Left lobe of liver (tissue), 2 donors: ENCODE measurements around the gene SAMHD1. TPM values are rescaled to one million over a fixed set of nuclear protein-coding genes. Genes with fewer than 3 reads are reported as not detected.
"Not testable (repeated sequence)": the region's sequence is repeated elsewhere in the genome, so short reads cannot be mapped to it uniquely, and the experiment has no call there.

Source experiments
- ATAC-seq: fragments of 200-7000 bp; cut with Tn5 transposase; one replicate; pipeline ENCODE4 v1.9.1; 2020; ENCODE audit warnings: mild to moderate bottlenecking, moderate library complexity
- DNase-seq: peaks from one replicate; pipeline ENCODE4 v3.0.0-alpha.2; 2020; ENCODE audit warnings: low spot score
- total RNA-seq: library from RNA; stranded (reverse); gene quantifications from one replicate; pipeline ENCODE4 v1.2.1, GENCODE V29; 2021
- donor health status: DM: no; HTN: no; CAD: no; lungs with moderate emphysema.
- donor health status: DM: no; HTN: yes; CAD: no.

SAMHD1 gene
- total RNA-seq, 1 donor from 2014 or later: 22.5 TPM

DNA sequence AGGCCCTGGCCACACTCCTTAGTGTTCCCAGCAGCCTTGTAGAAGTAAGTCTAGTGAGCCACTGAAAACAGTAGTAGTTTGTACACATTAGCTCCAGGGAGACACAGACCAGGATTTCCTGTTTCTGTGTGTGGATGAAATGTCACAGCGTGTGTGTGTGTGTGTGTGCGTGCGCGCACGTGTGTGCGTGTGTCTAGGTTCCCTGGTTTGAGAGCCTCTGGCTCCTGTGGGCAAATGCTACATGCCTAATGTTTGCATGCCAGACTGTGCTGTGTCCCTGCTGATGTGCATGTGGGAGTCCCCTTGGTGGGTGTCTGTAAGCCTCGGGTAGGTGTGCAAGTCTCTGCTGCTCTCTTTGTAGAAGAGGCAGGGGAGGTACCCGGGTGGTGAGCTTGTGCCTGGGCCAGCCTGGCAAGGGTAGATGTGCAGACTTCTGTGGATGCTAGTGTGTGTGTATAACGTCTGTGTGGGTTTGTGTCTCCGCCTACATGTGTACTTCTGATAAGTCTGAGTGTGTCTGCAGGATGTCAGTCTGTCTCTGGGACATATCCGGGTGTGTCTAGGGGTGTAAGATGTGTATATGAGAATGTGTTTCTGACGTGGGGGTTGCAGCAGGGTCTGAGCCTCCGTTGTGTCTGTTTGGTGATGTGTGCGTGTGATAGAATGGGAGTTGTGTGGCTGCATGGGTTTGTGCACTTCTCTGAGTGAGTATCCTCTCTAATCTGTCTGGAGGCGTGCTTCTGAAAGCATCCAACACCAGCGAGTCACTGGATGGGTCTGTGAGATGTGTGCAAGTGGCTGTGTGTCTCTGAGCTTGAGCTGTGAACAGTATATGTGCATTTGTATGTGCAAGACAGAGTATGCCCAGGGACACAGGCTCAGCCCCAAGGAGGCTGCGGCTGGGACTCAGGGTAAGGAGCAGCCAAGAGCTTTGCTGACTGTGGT is 94.5 kb downstream of the SAMHD1 start:
- DNase-seq (no peak), ATAC-seq (peak; percentile 38)

- DNase-seq (no peak), ATAC-seq (no peak)
These were observed 95.3 kb downstream of the SAMHD1 start for GRCh38 chr20:36856195-36856594.

- ATAC-seq (no peak), DNase-seq (no peak)
These were observed 96.3 kb downstream of the SAMHD1 start for GRCh38 chr20:36855241-36855657.

DNA sequence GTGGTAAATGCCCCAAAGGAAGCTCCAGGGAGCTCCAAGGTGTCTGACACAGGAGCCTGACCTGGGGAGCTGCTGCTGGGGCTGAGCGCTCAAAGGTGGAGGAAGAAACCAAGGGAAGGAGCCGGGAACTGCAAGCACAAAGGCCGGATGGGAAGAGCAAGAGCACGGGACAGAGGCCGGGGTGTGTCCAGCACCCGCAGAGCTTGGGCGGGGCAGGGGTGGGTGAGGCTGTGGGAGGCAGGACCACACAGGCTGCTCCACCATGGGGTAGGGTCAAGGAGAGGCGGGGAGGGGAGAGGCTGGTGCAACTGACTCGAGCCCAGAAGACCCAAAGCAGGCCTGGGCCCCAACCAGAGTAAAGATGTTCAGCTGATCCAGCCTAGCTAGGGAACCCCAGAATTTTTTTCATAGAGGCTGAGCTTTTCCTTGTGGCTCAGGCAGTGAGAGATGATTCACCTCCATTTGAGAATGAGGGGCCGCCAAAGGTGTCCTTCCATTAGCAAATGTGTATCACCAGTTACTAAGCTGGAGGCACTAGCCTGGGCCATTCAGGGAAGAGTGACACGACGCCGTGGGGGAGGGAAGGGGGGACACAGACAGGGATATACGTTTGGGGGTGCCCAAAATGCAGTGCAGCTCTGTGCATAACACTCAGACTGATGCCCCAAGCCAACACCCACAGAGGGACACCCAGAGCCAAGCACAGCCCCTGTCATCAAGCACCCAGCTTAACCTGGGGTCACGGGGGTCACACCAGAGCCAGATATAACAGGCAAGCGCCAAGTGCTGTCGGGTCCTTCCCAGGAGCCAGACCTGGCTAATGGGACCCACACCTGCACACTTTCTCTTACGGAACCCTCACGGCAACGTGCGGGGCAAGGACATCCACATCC is 96.9 kb downstream of the SAMHD1 start:
- ATAC-seq: no peak
- DNase-seq: no peak

DNA sequence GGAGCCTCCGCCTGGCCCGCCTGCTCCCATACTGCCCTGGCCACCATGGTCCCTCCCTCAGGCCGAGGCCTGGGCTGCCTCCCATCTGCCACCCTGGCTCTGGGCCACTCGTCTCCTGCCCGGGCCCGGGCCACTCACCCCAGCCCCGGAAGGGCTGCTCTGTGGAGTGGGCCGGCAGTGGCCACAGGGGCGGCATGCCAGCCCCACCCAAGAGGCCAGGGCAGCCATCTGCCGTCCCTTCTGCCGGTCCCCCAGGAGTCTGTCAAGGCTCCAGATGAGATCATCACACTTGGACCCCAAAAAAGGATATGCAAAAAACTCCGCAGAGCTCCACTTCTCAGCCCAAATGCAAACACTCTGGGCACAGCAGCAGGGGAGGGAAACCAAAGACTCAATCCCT is 99.3 kb downstream of the SAMHD1 start:
- DNase-seq (no peak), ATAC-seq (no peak)

DNA sequence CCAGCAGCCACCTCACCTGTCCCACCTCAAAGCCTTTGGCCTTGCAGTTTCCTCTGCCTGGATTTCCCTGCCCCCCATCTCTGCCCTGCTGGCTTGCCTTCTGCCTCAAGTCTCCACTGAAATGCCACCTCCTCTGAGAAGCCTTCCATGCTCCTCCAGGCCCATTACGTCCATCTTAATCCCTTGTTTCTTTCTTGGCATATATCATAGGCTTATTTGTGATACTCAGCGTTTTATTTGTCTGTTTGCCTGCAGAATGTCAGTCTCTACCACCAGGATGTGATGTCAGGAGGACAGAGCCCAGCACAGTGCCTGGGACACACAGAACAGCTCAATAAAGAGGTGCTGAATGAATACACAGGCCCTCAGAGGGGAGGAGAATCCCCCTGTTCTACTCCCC is 100.0 kb downstream of the SAMHD1 start:
- DNase-seq (no peak), ATAC-seq (no peak)

DNA sequence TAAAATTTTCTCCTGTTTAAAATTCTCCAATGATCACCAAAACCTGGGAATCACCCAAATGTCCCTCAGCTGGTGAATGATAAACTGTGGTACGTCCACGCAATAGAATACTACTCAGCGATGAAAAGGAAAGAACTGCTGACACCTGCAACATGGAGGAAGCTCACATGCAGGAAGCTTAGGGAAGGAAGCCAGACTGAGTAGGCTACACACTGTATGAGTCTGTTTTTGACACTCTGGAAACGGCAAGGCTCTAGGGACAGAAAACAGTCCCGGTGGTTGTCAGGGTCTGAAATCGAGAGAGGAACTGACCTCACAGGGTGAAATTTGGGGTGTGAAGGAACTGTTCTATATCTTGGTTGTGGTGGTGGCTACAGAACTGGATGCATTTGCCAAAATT is 100.7 kb downstream of the SAMHD1 start:
- no peak for ATAC-seq
- DNase-seq: no peak

- DNase-seq (no peak), ATAC-seq (no peak)
These were observed 102.0 kb downstream of the SAMHD1 start for GRCh38 chr20:36849333-36850065.

DNA sequence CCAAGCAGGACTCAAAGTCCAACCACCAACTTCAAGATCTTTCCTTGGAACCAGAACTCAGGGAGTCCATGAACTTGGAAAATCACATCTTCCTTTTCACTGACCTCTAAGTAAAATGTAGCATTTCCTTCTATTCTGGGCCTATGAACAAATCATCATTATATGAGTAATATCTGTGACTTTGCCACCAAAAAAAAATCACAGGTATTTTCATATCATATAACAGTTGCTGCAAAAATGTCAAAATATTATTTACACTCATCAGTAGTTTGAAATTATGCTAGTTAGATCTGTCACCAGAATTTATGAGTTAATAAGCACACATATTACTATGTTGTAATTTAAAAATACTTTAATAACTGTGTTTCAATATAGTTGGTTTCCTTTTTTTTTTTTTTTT is 102.8 kb downstream of the SAMHD1 start:
- ATAC-seq (no peak), DNase-seq (no peak)

GRCh38 chr20:36848078-36848660 is 103.3 kb downstream of the SAMHD1 start:
- DNase-seq (no peak), ATAC-seq (no peak)

DNA sequence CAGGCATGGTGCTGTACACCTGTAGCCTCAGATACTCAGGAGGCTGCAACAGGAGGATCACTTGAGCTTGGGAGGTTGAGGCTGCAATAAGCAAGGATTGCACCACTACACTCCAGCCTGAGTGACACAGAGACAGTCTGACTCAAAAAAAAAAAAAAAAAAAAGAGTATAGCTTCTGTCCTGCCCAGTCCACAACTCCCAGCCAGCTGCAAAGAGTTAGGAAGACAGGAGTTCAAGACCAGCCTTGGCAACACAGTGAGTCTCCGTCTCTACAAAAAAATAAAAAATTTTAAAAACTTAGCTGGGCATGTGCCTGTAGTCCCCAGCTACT is 103.8 kb downstream of the SAMHD1 start:
- ATAC-seq: no peak
- DNase-seq: no peak

- no peak for DNase-seq
- peak; percentile 36 for ATAC-seq
These were observed 104.3 kb downstream of the SAMHD1 start for GRCh38 chr20:36847009-36847709.

DNA sequence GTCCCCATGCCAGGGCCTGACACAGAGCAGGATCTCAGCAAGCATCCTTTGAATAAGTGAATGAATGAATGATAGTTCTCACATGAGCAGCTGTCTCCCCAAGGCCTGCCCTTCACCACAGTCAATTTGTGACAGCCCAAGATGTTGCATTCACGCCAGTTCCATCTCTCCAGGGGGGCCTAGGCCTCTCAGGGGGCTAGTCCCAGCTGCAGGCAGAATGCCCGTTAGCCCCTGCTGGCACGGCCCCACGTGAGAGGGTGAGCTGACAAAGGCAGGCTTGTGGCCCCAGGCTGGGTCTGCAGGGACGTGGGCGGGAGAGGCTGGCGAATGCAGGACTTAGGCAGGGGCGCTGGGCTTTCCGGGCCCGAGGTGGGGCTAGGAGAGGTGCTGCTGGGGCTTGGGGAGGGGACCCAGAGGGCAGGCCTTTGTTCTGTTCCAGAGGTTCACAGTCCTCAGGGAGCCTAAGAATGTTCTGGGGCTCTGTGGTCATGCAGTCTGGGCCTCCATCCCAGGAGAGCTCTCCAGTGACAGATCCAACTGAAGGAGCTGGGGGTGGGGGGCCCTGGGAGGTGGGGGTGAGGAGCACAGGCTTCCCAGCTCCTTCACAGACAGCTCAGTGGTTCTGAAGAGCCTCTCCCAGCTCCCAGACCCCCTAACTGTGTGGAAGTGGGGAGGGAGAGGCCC is 106.1 kb downstream of the SAMHD1 start:
- ATAC-seq: no peak
- no peak for DNase-seq

DNA sequence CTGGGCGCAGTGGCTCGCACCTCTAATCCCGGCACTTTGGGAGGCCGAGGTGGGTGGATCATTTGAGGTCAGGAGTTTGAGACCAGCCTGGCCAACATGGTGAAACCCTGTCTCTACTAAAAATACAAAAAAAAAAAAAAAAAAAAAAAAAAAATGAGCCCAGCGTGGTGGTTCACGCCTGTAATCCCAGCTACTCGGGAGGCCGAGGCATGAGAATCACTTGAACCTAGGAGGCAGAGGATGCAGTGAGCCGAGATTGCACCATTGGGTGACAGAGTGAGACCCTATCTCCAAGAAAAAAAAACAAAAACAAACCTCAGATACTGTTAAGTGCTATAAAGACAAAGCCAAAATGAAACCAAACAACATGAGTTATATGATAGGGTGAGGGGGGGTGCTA is 110.5 kb downstream of the SAMHD1 start:
- not testable (repeated sequence) for ATAC-seq, DNase-seq

Other genes with a start within 250 kb of the SAMHD1 start
- 8.1 TPM for gene NDRG3, start 205.6 kb downstream of the SAMHD1 start, total RNA-seq
- 3.4 TPM for gene DSN1, start 177.9 kb downstream of the SAMHD1 start, total RNA-seq
- gene TLDC2, start 75.6 kb downstream of the SAMHD1 start, total RNA-seq: not detected
- gene RBL1, start 144.3 kb upstream of the SAMHD1 start, total RNA-seq: 2.2 TPM
- 128 TPM for gene RPN2, start 227.6 kb upstream of the SAMHD1 start, total RNA-seq
- gene MROH8, start 227.8 kb upstream of the SAMHD1 start, total RNA-seq: 4.7 TPM